ENCODE results near the gene PKD2L1. TPM values are rescaled to one million over a fixed set of nuclear protein-coding genes. Genes with fewer than 3 reads are reported as not detected.

PKD2L1 gene
- total RNA-seq, 1 experiment from 2014 or later, result not detected

GRCh38 chr10:100311298-100311697, 18.7 kb downstream of the PKD2L1 start:
- no peak overlapping the region for H3K27ac ChIP-seq (ENCODE audit: low read length)
- H3K9me3 ChIP-seq (ENCODE audit: control insufficient read depth, insufficient read depth, low read depth, low read length), result no peaks in the 10 kb centered on the region
- ATAC-seq (no peak), DNase-seq (ENCODE audit: low read depth, low spot score) (no peak)
- in situ Hi-C loops (cut with HindIII; ENCODE audit: low pct_unique_long_range_greater_than_20kb, low sequenced_read_pairs), result no loop called here
- no TSS peak for BruUV-seq (replicated peaks)
- POLR2A ChIA-PET, result no interaction called here
- H3K4me3 ChIP-seq (ENCODE audit: low read depth in 2 of 2, low read length in 2 of 2), result no peak overlapping the region
- no peaks in the 10 kb centered on the region for H3K36me3 ChIP-seq (ENCODE audit: control insufficient read depth, insufficient read depth, low read length)
- no peaks in the 10 kb centered on the region for H3K4me1 ChIP-seq (ENCODE audit: control insufficient read depth, insufficient read depth, low read length)
- intact Hi-C loops (cut with micrococcal nuclease; ENCODE audit: unreplicated experiment), result no loop called here
- CTCF ChIA-PET, result no interaction called here
- TF ChIP-seq, protein P1, sequence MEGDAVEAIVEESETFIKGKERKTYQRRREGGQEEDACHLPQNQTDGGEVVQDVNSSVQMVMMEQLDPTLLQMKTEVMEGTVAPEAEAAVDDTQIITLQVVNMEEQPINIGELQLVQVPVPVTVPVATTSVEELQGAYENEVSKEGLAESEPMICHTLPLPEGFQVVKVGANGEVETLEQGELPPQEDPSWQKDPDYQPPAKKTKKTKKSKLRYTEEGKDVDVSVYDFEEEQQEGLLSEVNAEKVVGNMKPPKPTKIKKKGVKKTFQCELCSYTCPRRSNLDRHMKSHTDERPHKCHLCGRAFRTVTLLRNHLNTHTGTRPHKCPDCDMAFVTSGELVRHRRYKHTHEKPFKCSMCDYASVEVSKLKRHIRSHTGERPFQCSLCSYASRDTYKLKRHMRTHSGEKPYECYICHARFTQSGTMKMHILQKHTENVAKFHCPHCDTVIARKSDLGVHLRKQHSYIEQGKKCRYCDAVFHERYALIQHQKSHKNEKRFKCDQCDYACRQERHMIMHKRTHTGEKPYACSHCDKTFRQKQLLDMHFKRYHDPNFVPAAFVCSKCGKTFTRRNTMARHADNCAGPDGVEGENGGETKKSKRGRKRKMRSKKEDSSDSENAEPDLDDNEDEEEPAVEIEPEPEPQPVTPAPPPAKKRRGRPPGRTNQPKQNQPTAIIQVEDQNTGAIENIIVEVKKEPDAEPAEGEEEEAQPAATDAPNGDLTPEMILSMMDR (IDR thresholded peaks at IDR 0.05), result no peak
- TF ChIP-seq TCF7L2 (IDR thresholded peaks at IDR 0.05; ENCODE audit: low read depth, low read length) (no peak), POLR2AphosphoS5 (IDR thresholded peaks at IDR 0.05; ENCODE audit: low read depth, low read length) (no peak), SIN3A (IDR thresholded peaks at IDR 0.05; ENCODE audit: borderline replicate concordance, insufficient read depth, low read depth, low read length) (no peak)
- TF ChIP-seq, protein P2, sequence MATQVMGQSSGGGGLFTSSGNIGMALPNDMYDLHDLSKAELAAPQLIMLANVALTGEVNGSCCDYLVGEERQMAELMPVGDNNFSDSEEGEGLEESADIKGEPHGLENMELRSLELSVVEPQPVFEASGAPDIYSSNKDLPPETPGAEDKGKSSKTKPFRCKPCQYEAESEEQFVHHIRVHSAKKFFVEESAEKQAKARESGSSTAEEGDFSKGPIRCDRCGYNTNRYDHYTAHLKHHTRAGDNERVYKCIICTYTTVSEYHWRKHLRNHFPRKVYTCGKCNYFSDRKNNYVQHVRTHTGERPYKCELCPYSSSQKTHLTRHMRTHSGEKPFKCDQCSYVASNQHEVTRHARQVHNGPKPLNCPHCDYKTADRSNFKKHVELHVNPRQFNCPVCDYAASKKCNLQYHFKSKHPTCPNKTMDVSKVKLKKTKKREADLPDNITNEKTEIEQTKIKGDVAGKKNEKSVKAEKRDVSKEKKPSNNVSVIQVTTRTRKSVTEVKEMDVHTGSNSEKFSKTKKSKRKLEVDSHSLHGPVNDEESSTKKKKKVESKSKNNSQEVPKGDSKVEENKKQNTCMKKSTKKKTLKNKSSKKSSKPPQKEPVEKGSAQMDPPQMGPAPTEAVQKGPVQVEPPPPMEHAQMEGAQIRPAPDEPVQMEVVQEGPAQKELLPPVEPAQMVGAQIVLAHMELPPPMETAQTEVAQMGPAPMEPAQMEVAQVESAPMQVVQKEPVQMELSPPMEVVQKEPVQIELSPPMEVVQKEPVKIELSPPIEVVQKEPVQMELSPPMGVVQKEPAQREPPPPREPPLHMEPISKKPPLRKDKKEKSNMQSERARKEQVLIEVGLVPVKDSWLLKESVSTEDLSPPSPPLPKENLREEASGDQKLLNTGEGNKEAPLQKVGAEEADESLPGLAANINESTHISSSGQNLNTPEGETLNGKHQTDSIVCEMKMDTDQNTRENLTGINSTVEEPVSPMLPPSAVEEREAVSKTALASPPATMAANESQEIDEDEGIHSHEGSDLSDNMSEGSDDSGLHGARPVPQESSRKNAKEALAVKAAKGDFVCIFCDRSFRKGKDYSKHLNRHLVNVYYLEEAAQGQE (IDR thresholded peaks at IDR 0.05; ENCODE audit: insufficient read depth in 1 of 2, low read depth in 2 of 2, low read length in 1 of 2), result no peak
- peaks cover 22% of the 10 kb centered on the region; the same call in 1 of the 2 replicates for H3K27me3 ChIP-seq (ENCODE audit: control insufficient read depth, insufficient read depth, low read length)

DNA sequence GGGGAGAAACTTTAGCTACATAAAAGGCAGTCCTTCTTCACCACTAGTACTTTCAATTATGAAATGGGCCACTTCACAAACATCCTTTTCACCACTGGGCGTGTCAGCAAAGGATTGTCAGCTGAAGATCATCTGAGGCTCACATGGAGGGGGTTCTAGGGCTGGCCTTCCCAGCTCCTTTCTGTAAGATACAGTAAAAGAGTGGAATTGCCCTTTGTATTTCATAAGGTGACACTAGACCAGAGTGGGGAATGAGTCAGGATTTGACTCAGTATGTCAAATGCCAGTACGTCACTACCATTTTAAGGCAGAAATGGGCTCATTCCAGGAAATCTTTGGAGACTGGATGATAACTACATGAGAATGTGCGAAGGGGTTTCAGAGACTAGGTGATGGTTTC, 22.3 kb downstream of the PKD2L1 start:
- Histone ChIP-seq H3K4me3 (ENCODE audit: low read depth in 2 of 2, low read length in 2 of 2) (no peak overlapping the region), H3K27me3 (ENCODE audit: control insufficient read depth, insufficient read depth, low read length) (peaks cover 24% of the 10 kb centered on the region; the same call in 1 of the 2 replicates), H3K9me3 (ENCODE audit: control insufficient read depth, insufficient read depth, low read depth, low read length) (no peaks in the 10 kb centered on the region), H3K27ac (ENCODE audit: low read length) (no peak overlapping the region), H3K4me1 (ENCODE audit: control insufficient read depth, insufficient read depth, low read length) (no peaks in the 10 kb centered on the region), H3K36me3 (ENCODE audit: control insufficient read depth, insufficient read depth, low read length) (no peaks in the 10 kb centered on the region)
- CTCF ChIA-PET, result no interaction called here
- TF ChIP-seq SIN3A (IDR thresholded peaks at IDR 0.05; ENCODE audit: borderline replicate concordance, insufficient read depth, low read depth, low read length) (no peak), TCF7L2 (IDR thresholded peaks at IDR 0.05; ENCODE audit: low read depth, low read length) (no peak), POLR2AphosphoS5 (IDR thresholded peaks at IDR 0.05; ENCODE audit: low read depth, low read length) (no peak)
- TF ChIP-seq, protein P1 (IDR thresholded peaks at IDR 0.05), result no peak
- TF ChIP-seq, protein P2 (IDR thresholded peaks at IDR 0.05; ENCODE audit: insufficient read depth in 1 of 2, low read depth in 2 of 2, low read length in 1 of 2), result no peak
- POLR2A ChIA-PET, result no interaction called here
- no peak for ATAC-seq
- in situ Hi-C loops (cut with HindIII; ENCODE audit: low pct_unique_long_range_greater_than_20kb, low sequenced_read_pairs) (no loop called here), intact Hi-C loops (cut with micrococcal nuclease; ENCODE audit: unreplicated experiment) (loop anchor here (10.0 kb wide), 1 partner anchor 127 kb away; no protein-coding TSS in a partner anchor)
- BruUV-seq (replicated peaks), result no TSS peak
- no peak for DNase-seq (ENCODE audit: low read depth, low spot score)

Data from Panc1 (cell line).